Measurements from ENCODE around the gene CHGA.

Gene CHGA

DNA sequence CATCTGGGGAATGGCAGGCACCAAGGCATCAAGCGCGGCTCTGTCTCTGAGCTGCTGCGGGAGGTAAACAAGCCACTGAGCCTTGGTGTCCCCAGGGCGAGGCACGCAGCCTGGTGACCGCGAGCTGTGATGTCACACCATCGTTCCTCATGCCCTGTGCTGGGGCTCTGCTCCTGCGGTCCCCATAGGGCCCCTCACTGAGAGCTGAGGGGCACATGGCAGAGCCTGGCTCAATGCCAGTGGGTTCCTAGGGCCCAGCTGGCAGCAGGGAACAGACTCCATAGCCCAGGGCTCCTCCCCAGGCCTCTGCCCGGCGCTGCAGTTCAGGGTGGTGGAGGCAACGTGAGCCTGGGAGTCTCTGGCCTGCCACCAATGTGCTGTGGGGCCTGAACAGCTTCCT, 22.6 kb downstream of the CHGA start:
- no peak for DNase-seq

DNA sequence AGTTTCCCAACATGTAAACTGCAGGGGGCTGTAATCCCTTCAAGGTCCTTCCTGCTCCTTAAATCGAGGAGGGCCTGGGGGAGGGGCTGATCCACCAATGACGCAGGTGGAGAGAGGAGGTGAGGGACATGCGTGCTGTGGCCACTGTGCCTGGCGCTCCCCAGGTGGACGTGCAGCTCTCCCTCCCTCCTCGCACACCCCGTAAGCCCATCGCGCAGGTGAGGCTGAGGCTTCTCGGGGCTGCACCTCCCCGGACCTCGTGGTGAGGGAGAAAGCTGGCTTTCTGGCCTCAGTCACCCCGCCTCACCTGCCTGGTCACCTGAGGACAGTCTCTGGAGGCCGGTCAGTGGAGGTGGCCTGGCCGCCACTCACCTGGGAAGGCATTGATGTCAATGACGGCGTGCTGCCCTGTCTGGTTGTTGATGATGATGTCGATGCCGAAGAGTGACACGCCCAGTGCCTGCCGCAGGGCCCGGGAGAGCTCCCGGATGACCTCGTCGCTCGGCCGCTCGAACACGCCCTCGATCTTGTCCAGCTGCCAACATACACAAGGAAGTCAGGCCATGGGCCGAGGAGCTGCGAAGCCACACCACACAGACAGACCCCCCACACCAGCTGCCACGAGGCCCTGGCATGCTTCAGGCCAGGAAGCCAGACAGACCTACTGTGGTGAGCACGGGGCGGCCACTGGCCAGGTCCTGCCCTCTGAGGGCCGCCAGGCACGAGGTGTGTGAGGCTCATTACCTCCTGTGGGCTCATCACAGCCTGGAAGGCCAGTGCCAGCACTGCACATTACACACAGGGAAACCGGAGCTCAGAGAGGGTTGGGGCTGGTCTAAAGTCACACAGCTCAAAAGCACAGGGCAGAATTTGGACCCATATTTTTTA, 23.3 kb downstream of the CHGA start:
- DNase-seq: peak; percentile 77

DNA sequence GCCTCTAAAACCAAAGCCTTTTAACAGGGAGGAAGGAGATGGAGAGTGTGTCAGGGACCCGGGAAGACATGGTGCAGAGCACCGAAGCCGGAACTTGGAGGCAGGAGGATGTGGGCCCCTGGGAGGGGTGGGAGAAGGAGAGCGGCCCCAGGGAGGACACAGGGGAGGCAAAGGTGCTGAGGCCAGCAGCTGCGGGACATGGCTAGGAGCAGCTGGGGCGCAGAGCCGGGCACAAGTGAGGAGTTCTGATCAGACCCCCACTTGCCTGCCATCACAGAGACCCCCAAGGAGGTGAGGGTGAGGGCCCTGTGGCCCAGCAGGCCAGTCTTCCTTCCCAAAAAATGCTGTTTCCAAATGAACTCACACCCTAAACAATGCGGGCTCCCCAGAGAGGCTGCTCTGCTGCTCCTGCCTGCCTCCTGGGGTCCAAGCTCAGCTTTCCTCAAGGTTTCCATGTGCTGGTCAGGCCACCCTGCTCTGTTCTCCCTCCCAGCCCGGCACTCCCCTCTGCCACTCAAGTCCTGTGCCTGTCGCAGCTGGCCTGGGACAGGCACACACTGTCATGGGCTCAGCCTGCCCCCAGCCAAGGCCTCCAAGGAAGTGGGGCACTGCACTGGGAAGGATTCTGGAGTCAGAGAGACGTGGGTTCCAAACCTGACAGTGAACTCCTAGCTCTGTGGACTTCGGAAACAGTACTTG, 24.0 kb downstream of the CHGA start:
- no peak for DNase-seq

DNA sequence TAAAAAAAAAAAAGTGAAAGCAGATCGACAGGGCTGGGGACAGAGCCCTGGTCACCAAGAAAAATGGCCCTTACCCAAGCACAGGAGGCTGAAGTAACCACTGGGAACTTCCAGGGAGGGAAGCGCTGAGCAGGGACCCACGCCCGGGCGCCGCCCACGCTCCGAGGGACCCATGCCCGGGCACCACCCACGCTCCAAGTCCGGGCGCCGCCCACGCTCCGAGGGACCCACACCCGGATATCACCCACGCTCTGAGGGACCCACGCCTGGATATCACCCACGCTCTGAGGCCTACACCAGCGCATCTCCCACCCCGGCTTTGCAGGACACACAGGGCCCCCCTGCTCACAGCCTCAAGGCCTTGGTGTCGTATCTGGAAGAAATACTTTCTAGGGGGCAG, 25.7 kb downstream of the CHGA start:
- DNase-seq: no peak

DNA sequence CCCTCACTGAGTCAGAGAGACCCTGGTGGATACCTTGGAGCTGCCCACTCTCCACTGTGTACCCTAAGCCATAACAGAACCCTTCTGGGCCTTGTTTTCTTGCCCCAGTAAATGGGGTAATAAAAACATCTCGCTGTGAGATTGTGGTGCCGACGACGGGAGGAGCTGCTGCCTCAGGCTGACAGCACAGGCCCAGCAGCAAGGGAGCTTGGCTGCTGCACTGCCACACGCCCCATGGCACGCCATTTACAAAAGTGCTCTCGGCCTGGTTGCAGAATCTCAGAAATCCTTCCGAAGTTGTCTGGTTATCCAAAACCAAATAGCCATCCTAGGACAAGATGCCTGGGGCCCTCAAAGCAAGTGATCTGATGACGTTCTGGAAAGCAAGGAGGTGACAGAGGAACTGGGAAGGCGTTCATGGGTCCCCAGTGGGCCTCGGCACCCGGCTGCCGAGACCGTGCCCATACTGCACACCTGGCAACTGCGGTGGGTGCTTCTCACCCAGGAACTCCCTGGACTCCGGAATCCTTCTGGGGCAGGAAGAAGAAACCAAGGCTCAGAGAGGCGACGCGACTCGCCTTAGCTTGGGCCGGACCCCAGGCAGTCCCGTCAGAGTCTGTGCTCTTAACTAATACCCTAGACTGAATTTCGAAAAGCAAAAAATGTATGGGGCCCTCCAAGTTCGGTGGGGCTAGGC, 26.7 kb downstream of the CHGA start:
- no peak for DNase-seq

DNA sequence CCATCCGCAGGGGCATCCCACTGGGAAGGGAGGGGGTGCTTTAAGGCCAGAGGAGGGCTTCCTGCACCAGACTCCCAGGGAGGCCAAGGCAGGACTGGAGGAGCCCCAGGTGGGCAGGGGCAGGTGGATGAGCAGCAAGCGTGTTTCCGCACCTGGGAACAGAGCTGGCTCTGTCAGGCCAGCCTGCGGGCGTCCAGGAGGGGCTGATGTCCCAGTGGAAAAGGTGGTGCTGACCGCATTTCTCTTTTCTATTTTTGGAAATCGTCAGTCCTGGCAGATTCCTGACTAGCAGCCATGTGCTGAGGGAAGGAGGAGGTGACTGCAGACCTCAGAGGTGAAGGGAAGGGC, 27.2 kb downstream of the CHGA start:
- no peak for DNase-seq

DNA sequence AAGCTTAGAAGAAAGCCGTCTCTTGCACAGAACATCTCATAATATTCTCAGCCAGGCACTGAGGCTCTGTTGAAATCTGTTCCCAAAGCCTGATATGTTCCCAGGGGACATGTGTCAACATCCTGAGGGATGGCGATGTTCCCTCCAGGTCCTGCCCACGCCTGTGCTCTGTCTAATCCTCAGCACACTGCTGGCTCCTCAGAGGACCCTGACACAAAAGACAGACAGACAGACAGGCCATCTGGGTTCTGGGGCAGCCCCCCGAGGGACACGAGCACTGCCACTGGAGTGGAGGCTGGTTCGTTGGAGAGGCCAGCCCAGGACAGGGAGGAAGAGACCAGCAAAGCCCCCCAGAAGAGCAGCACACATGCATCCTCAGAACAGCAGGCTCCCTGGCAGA, 27.8 kb downstream of the CHGA start:
- no peak for DNase-seq

DNA sequence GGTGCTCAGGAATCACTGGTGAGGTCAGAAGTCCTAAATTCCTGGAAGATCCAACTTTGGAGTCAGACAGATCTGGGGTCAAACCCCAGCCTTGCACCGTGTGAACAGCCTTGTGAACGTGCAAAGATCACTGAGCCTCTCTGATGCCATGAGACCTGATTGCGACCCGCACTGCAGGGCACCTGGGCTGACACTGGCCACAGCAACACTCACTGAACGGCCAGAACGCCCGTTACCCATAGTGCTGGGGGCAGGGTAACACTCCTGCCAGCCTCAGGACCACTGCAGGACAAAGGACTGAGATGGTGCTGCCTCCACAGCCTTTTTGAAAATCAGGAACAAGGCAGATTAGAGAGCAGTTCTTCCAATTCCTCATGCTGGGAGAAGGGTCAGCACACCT, 28.3 kb downstream of the CHGA start:
- no peak for DNase-seq

DNA sequence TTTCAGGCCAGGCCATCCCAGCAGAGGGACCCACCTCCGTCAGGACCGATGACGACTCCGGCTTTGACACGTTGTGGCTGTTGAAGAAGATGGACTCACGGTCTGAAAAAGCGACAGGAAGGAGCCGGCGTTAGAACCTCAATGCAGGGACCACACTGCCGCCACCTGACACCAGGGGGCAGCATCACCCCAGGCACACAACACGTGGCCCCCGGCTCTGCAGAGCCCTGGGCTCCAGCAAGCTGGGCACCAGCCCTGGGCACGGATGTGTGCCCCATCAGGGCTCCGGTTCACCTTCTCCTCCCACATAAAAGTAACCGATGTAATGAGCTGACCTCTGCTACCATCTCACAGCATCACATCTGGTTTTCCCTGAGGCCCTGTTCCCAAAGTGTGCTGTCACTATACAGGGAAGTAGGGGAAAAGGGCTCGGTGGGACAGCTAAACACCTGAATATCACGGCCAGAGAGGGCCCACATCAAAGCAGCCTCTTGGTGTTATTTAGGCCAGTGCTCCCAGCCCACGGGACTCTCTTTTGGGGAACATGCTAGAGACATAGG, 29.0 kb downstream of the CHGA start:
- DNase-seq: peak; percentile 12

DNA sequence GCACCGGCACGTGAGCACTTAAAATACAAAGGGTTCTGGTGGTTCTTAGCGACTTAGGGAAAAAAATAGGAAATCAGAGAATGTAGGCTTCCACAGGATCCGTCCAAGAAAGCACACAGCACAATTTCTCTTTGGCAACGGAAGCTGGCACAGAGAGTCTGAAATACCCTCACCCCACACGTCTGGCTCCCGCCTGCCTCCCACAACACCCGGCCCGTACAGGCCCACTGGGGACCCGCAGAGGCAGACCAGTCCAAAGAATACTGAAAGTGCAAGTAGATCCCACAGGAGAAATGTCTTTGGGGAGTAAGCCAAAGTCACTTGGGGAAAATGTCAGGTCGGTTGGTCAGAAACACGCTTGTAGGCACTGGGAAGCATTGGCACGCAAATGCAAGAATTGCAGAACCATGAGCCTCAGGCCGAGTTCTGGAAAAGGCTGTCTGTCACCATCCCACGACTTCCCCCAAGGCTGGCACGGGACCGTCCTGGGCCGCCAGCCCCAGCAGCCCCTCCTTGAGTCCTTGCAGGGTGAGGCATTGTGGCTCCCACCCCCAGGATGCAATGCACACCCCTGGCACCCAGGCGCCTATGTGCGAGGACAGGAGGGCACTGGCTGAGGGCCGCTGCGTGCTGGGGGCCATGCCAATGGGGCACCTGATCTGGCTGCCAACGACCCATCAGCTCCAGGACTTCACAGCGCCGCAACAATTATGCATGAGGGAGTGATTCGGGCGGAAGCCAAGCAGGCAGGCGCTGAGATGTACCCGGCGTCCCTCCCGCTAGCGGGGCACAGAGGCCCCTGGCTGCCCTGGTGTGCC, 29.7 kb downstream of the CHGA start:
- no peak for DNase-seq

DNA sequence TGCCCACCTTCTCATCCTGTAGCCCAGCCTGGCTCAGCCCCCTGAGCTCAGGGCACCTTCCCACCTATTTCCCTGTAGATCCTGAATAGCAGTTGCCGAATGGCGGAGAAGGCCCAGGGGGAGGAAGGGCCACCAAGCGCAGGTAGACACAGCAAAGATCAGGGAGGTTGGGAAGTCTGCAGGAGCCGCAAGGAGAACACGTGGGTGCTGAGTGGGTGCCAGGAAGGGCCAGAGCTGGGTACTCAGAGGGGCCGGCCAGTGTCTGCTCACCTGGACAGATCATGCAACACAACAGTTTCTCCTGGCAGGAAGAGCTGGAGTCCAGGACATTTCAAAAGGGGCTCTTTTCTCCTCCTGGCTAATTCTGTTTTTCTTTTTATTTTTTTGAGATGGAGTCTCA, 30.6 kb downstream of the CHGA start:
- DNase-seq: no peak

DNA sequence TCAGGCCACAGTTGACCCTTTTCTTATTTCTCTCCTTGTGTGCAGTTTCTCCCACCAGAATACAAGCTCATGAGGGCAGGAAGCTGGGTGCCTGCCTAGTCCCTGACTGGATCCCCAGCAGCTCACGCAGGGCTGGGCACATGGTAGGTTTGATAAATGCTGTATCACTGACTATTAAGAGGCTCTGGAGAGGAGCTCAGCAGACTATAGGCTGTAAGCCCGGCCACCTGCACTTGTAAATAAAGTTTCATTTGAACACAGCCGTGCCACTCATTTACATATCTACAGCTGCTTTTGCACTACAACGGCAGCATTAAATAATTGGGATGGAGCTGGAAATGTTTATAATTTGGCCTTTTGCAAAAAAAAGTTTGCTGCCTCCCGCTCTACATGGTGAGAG, 32.0 kb downstream of the CHGA start:
- DNase-seq: no peak

DNA sequence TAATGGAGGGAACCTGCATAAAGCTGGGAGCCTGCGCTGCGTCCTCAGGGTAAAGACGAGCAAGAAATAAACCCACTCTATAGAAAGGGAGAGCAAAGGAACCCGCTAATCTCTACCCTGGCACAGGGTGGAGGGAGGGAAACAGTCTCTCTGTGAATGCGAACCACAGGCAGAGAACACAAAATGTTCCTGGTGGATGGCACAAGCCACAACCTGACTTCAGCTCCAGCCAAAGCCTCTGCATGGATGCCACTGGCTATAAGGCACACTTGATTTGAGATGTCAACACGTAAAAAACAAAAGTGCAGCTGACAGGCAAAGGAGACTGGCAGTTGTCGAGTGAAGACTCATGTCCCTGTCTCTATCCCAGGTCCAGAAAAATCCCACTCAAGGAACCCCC, 32.4 kb downstream of the CHGA start:
- no peak for DNase-seq

DNA sequence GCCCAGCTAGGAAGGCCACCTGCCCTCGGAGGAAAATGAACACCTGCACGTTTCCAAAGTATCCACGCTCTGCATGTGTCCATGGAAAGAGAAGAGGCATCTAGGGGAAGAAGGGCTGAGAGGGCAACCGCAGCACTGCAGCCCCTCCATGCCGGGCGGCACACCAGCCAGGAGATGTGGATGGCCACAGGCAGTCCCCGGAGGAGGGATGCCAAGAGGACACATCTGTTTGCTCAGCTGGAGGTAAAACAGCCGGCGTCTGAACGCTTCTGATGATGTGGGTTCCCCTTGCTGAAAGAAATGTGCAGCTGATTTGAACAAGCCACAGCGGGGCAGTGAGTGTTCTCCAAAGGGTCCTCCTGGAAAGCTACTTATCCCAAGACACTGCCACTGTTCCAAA, 34.0 kb downstream of the CHGA start:
- DNase-seq: no peak

DNA sequence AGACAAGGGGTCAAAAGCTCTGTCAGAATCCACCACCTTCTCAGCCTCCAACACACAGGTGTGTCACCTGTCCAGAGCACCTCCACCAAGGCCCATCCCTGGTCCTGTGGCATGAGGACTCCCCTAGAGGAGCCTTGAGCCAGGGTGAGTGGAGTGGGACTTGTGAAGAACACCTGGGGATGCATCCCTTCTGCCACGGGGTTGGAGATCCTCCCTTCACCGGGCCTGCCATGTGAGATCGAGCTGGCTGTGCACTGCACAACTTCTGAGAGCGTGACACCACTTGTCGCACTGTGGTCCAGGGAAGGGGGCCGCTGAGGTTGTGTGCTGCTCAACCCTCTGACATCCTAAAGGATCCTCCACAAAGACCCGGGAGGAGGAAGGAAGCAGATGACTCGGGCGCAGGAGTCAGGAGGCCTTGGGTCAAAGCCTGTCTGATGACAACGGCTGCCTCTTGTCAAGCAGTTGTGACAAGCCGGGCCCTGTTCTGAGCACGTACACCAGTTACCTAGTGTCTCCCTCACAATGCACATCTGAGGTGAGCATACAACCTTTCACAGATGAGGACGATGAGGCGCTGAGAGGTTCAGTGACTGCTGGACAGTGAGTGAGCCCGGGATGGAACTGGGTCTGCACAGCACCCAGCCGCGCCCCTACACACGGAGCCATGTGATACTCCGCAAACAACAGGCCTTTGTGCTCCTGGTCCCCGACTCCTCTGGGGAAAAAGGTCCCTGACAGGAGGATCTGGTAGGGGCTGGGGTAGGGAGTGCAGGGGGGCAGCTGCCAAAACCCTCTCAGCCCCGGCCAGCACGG, 35.6 kb downstream of the CHGA start:
- DNase-seq: no peak

DNA sequence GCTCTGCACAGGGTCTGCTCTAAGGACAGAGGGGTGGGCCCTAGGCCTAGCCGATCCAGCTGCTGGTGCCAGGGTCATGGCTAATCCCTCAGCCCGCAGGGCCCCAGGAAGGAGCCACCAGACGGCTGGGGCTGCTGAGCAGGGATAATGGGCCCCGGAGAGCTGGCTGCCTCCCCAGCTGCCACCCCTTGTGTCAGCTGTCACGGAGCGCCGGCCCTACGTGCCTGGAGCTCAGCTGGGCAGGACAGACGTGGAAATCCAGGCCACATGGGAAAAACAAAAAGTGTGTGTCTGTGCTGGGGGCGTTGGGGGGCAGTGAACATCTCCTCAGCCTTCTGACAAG, 36.2 kb downstream of the CHGA start:
- DNase-seq: no peak

DNA sequence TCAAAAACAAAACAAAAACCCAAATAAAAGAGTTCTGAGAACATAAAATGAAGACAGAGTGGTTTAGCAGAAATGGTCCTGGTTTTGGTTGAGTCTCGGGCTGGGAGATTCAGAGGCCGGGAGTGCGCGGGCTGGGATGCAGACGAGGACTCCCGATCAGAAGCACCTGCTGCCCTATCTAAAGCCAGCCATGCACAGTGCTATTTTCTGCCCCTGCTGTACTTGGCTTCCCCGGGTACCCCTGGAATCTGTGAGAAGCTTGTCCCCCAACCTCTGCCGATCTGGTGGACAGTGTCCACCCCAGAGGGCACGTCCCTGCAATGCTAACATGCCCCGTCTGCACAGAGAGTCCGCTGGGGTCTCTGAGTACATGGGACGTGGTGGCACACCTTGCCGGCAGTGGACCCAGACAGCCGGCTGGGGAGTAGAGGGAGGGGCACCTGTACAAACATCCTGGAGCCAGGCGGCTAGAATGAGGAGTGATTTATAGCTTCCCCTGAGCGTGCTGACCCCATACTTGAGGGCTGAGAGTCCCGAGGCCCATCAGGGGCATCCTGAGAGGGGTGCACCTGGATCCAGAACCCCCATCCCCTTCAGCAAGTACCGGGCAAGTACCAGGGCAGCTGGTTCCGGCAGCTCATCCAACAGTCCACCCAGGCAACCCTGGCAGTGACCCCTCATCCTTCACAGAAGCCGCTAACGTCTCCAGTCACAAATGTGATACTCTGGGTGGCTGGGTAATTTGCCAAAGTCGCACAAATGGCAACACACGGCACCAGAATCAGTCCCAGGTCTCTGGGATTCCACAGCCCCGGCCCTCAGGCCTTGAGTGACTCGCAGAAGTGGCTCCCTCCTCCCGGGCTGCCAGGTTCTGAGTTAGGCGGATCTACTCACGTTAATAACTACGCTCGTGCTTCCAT, 37.1 kb downstream of the CHGA start:
- DNase-seq: no peak

DNA sequence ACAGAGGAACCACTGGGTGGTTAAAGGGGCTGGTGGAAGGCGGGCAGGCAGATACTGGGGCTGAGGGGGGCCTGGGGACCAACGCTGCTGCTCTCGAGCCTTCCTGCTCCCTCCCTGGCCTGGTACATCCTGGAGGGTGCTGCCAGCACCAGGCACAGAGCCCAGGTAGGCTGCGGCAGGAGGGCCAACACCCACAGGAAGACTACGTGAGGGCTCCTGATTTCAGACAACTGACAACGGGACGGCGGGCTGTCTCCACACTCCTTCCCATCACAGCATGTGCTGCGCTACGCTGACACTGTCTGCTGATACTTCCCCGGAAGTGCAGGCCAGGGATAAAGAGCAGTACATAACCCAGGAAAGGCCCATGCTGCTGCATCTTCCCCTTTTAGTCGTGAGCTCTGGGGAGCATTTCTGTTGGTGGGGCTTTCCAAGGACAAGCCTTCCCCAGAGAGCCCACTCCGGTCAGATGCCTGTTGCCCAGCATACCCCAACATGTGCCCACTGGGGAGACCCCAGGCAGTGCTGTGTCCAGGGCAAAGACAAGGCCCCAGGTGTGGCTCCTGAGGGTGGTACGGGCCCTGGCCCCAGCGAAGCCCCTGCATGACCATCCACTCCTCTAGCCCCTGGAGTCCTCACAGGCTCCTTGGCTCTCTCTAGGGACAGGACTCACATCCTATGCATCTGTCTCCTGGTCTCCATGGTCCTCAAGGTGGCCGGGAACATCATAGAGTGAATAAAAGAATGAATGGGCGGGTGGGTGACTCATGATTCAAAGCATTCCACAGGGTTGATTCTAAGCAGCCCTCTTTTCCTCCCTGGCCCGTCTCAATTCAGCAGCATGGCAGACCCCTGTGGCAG, 38.0 kb downstream of the CHGA start:
- no peak for DNase-seq

DNA sequence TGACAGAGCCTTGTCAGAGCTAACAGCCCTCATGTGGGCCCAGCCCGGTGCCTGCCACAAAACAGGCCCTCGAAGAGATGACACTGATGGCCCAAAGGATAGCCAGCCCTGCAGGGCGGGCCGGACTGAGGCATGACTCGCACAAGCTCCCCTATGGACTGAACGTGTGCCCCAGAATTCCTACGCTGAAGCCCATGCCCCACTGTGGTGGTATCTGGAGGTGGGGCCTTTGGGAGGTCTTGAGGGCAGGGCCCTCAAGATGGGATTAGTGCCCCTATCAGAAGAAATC, 38.6 kb downstream of the CHGA start:
- DNase-seq: no peak
